ENCODE measurements around the gene EFR3B. TPM values are rescaled to one million over a fixed set of nuclear protein-coding genes. Genes with fewer than 3 reads are reported as not detected.

Gene EFR3B
- total RNA-seq, 1 donor from 2014 or later: 14.7 TPM

GRCh38 chr2:25034081-25034480 is 7.8 kb upstream of the EFR3B start:
- peaks cover 17% of the 10 kb centered on the region for H3K27me3 ChIP-seq (ENCODE audit: insufficient read depth, low read length)
- H4K20me1 ChIP-seq (ENCODE audit: insufficient read depth, low read length): no peaks in the 10 kb centered on the region
- TF ChIP-seq EZH2 (IDR thresholded peaks at IDR 0.05; ENCODE audit: insufficient read depth, low read length) (no peak), CTCF (IDR thresholded peaks at IDR 0.05; ENCODE audit: insufficient read depth, low read depth, low read length) (no peak)
- no peak for FAIRE-seq
- no peak overlapping the region for H3K9ac ChIP-seq (ENCODE audit: low read length)
- H3K79me2 ChIP-seq (ENCODE audit: insufficient read depth, low read length): no peaks in the 10 kb centered on the region
- no peak for DNase-seq (ENCODE audit: low read depth)
- Mint-ChIP-seq H3K9me3 (ENCODE audit: unreplicated experiment) (peaks cover 7% of the 10 kb centered on the region), H3K4me1 (ENCODE audit: low read depth, unreplicated experiment) (peaks cover 3% of the 10 kb centered on the region), H3K36me3 (ENCODE audit: low read depth, unreplicated experiment) (peaks cover 3% of the 10 kb centered on the region), H3K27ac (ENCODE audit: unreplicated experiment) (no peak overlapping the region), H3K27me3 (ENCODE audit: low read depth, unreplicated experiment) (peaks cover 21% of the 10 kb centered on the region), H3K4me3 (ENCODE audit: unreplicated experiment) (no peak overlapping the region)
- no peaks in the 10 kb centered on the region for H3K36me3 ChIP-seq (ENCODE audit: insufficient read depth, low read length)
- no peak overlapping the region for H3K27ac ChIP-seq (ENCODE audit: low read depth, low read length)
- H3K9me3 ChIP-seq (ENCODE audit: insufficient read depth, low read depth, low read length): no peaks in the 10 kb centered on the region
- no peak overlapping the region for H2AFZ ChIP-seq (ENCODE audit: low read depth, low read length)
- no peak overlapping the region for H3K4me3 ChIP-seq (ENCODE audit: insufficient read depth, low read depth, low read length)
- H3K4me2 ChIP-seq (ENCODE audit: low read length): no peak overlapping the region
- H3K4me1 ChIP-seq (ENCODE audit: insufficient read depth, low read length): no peaks in the 10 kb centered on the region

- no peak for DNase-seq (ENCODE audit: low read depth)
- H4K20me1 ChIP-seq (ENCODE audit: insufficient read depth, low read length): no peaks in the 10 kb centered on the region
These were observed 6.2 kb upstream of the EFR3B start for GRCh38 chr2:25035537-25036220.

More at GRCh38 chr2:25035537-25036220, 6.2 kb upstream of the EFR3B start:
- Histone ChIP-seq H3K9ac (ENCODE audit: low read length) (no peak overlapping the region), H3K4me1 (ENCODE audit: insufficient read depth, low read length) (no peaks in the 10 kb centered on the region), H3K27me3 (ENCODE audit: insufficient read depth, low read length) (peaks cover 17% of the 10 kb centered on the region), H3K9me3 (ENCODE audit: insufficient read depth, low read depth, low read length) (no peaks in the 10 kb centered on the region), H3K4me3 (ENCODE audit: insufficient read depth, low read depth, low read length) (no peak overlapping the region), H3K36me3 (ENCODE audit: insufficient read depth, low read length) (no peaks in the 10 kb centered on the region), H2AFZ (ENCODE audit: low read depth, low read length) (no peak overlapping the region), H3K27ac (ENCODE audit: low read depth, low read length) (no peak overlapping the region), H3K79me2 (ENCODE audit: insufficient read depth, low read length) (no peaks in the 10 kb centered on the region), H3K4me2 (ENCODE audit: low read length) (no peak overlapping the region)
- Mint-ChIP-seq H3K27ac (ENCODE audit: unreplicated experiment) (no peak overlapping the region), H3K36me3 (ENCODE audit: low read depth, unreplicated experiment) (peaks cover 3% of the 10 kb centered on the region), H3K27me3 (ENCODE audit: low read depth, unreplicated experiment) (peaks cover 27% of the 10 kb centered on the region), H3K9me3 (ENCODE audit: unreplicated experiment) (peaks cover 5% of the 10 kb centered on the region), H3K4me3 (ENCODE audit: unreplicated experiment) (no peak overlapping the region), H3K4me1 (ENCODE audit: low read depth, unreplicated experiment) (peaks cover 3% of the 10 kb centered on the region)
- no peak for FAIRE-seq
- TF ChIP-seq CTCF (IDR thresholded peaks at IDR 0.05; ENCODE audit: insufficient read depth, low read depth, low read length) (no peak), EZH2 (IDR thresholded peaks at IDR 0.05; ENCODE audit: insufficient read depth, low read length) (no peak)
